ENCODE results near the gene DCX. TPM values are rescaled to one million over a fixed set of nuclear protein-coding genes. Genes with fewer than 3 reads are reported as not detected.

Gene DCX
- total RNA-seq, 2 donors from 2014 or later = not detected

DNA sequence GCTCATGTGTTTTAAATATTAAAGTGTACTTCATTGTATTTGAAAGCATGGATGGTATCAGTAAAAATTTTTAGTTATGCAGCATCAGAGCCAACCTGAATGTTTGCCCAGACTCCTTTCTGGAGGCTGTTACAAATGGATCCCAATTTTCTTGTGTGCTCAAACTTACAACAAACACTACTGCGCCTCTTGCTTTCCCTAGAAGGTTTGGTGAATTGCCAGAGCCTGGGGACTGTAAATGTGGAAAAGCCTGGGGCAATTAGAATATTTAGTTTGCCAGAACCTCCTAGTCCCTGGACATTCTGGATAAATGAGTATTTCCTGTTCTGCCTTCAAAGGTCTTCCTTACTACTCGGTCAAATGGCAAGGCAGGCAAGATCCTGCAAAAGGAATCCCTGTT lies 146.5 kb downstream of the DCX start:
- no peak overlapping the region for H3K4me3 ChIP-seq
- no peaks in the 10 kb centered on the region for H3K36me3 ChIP-seq
- H3K27ac ChIP-seq = no peak overlapping the region
- H3K9me3 ChIP-seq = no peaks in the 10 kb centered on the region
- no peaks in the 10 kb centered on the region for H3K4me1 ChIP-seq (ENCODE audit: control insufficient read depth in 1 of 2, low read depth in 2 of 2)
- no peak for DNase-seq (ENCODE audit: low spot score)
- no peak for ATAC-seq (ENCODE audit: insufficient number of reproducible peaks, low FRiP score, low read depth)
- no peaks in the 10 kb centered on the region for H3K27me3 ChIP-seq (replicated peaks; ENCODE audit: insufficient read depth)
- TF ChIP-seq, protein P1, sequence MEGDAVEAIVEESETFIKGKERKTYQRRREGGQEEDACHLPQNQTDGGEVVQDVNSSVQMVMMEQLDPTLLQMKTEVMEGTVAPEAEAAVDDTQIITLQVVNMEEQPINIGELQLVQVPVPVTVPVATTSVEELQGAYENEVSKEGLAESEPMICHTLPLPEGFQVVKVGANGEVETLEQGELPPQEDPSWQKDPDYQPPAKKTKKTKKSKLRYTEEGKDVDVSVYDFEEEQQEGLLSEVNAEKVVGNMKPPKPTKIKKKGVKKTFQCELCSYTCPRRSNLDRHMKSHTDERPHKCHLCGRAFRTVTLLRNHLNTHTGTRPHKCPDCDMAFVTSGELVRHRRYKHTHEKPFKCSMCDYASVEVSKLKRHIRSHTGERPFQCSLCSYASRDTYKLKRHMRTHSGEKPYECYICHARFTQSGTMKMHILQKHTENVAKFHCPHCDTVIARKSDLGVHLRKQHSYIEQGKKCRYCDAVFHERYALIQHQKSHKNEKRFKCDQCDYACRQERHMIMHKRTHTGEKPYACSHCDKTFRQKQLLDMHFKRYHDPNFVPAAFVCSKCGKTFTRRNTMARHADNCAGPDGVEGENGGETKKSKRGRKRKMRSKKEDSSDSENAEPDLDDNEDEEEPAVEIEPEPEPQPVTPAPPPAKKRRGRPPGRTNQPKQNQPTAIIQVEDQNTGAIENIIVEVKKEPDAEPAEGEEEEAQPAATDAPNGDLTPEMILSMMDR (IDR thresholded peaks at IDR 0.05) = no peak

DNA sequence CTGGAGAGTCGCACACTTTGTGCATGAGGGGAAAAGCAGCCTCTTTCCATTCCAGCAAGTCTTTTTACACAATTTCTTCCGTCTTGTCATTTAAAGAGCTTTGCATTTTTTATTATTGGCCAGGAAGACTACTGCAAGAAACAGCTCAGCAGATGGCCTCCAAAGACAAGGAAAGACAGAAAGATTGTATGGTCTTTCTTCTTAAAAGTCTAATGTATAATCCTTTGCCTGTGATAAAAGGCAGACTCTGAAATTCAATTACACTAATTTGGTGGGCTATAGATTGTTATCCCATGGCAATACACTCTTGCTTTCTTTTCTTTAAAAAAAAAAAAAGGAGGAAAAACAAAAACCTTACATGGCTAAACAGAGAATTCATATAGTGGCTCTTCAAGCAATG lies 147.6 kb downstream of the DCX start:
- Histone ChIP-seq H3K9me3 (no peaks in the 10 kb centered on the region), H3K4me3 (no peak overlapping the region), H3K4me1 (ENCODE audit: control insufficient read depth in 1 of 2, low read depth in 2 of 2) (no peaks in the 10 kb centered on the region), H3K27me3 (replicated peaks; ENCODE audit: insufficient read depth) (no peaks in the 10 kb centered on the region), H3K36me3 (no peaks in the 10 kb centered on the region), H3K27ac (no peak overlapping the region)
- DNase-seq (ENCODE audit: low spot score) (no peak), ATAC-seq (ENCODE audit: insufficient number of reproducible peaks, low FRiP score, low read depth) (no peak)
- TF ChIP-seq, protein P1 (IDR thresholded peaks at IDR 0.05) = no peak

DNA sequence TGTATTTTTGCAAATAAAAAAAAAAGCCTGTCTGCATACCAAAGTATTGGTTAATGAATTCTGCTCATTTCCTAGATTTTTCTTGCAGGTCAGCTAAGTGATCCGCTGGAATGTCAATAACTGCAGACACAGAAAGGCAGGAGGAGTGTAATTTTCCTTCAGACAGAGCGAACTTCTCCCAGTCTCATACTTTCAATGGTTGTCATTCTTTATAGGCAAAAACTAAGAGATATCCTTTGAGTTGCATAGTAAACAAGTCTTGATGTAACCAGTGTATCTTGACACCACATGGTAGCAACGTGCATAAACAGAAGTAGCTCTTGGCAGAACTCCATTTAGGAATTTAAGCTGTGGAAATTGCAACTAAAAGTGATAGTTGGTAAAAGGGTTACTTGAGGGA lies 149.9 kb downstream of the DCX start:
- Histone ChIP-seq H3K27me3 (replicated peaks; ENCODE audit: insufficient read depth) (no peaks in the 10 kb centered on the region), H3K4me1 (ENCODE audit: control insufficient read depth in 1 of 2, low read depth in 2 of 2) (no peaks in the 10 kb centered on the region), H3K36me3 (no peaks in the 10 kb centered on the region), H3K9me3 (no peaks in the 10 kb centered on the region), H3K4me3 (no peak overlapping the region), H3K27ac (no peak overlapping the region)
- no peak for DNase-seq (ENCODE audit: low spot score)
- ATAC-seq (ENCODE audit: insufficient number of reproducible peaks, low FRiP score, low read depth) = no peak
- TF ChIP-seq, protein P1 (IDR thresholded peaks at IDR 0.05) = no peak

DNA sequence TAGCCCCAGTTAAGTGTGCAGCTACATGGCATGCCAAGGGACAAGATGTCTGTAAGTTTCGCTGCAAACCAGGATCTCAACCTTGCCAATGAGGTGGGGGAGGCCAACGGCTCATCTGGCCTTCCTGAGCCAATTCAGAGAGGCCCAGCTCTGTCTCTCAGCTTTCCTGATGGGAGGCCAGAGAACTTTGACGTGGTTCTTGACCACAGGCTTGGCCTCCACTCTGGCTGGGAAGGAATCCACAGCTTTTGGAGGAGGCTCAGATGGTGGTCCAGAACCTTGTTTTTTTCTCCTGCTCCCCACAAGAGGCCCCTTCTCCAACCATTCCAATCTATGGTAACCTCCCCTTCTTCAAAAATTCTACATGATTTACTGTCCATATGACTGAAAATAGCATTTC lies 151.5 kb downstream of the DCX start:
- Histone ChIP-seq H3K36me3 (no peaks in the 10 kb centered on the region), H3K9me3 (no peaks in the 10 kb centered on the region), H3K4me3 (no peak overlapping the region), H3K27me3 (replicated peaks; ENCODE audit: insufficient read depth) (no peaks in the 10 kb centered on the region), H3K4me1 (ENCODE audit: control insufficient read depth in 1 of 2, low read depth in 2 of 2) (no peaks in the 10 kb centered on the region), H3K27ac (no peak overlapping the region)
- ATAC-seq (ENCODE audit: insufficient number of reproducible peaks, low FRiP score, low read depth) (no peak), DNase-seq (ENCODE audit: low spot score) (no peak)
- TF ChIP-seq, protein P1 (IDR thresholded peaks at IDR 0.05) = no peak

DNA sequence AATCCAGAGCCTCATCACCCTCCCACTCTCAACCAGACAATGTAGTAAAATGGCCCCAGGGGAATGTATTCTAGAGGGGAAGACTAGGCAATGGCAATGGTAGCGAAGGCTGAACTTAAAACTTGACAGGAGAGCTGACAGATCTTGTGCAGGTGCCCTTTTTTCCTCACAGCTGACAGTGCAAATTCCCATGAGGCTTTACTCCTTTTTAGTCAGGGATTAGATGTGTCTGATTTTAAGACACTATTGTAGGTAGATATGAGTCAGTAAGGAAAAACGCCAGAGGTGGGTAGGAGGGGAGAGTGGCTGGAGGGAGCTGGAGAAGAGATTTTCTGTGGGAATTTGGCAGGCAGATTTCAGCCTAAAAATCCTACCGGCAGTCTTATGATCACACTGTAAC lies 152.4 kb downstream of the DCX start:
- no peaks in the 10 kb centered on the region for H3K4me1 ChIP-seq (ENCODE audit: control insufficient read depth in 1 of 2, low read depth in 2 of 2)
- H3K27ac ChIP-seq = no peak overlapping the region
- no peak overlapping the region for H3K4me3 ChIP-seq
- H3K27me3 ChIP-seq (replicated peaks; ENCODE audit: insufficient read depth) = no peaks in the 10 kb centered on the region
- H3K36me3 ChIP-seq = no peaks in the 10 kb centered on the region
- no peaks in the 10 kb centered on the region for H3K9me3 ChIP-seq
- TF ChIP-seq, protein P1 (IDR thresholded peaks at IDR 0.05) = no peak
- no peak for DNase-seq (ENCODE audit: low spot score)
- ATAC-seq (ENCODE audit: insufficient number of reproducible peaks, low FRiP score, low read depth) = no peak
